ENCODE results near the gene VGF. TPM values are rescaled to one million over a fixed set of nuclear protein-coding genes. Genes with fewer than 3 reads are reported as not detected.
"Not testable (repeated sequence)": the region's sequence is repeated elsewhere in the genome, so short reads cannot be mapped to it uniquely, and the experiment has no call there.

The VGF gene
- total RNA-seq, 1 experiment from 2014 or later, result 11.2 TPM

DNA sequence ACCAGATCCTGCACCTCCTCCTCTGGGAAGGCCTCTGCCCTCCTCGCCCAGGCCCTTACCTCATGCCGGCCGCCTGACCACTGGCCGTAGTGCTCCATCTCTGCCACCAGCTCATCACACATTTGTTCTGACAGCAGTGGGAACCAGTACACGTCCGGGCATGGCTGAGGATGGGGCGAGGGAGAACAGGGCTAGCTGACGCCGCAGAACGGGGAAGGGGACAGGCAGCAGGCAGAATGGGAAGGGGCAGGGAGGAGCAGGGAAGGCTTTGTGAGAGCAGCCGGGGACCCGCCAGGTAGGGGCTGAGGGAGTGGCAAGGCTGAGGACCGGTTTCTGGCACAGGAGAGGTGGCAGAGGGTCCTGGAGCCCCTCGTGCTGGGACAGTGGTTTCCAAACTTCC lies 43.4 kb upstream of the VGF start:
- intact Hi-C loops (cut with micrococcal nuclease), result no loop called here
- CTCF ChIA-PET, result interaction anchor here (0.6 to 1.1 kb wide), 4 partner anchors 40 to 155 kb away, joined by 3 to 4 read pairs (median 3); no protein-coding TSS in a partner anchor
- POLR2A ChIA-PET, result interaction anchor here (0.6 kb wide), 1 partner anchor 1102 kb away, joined by 3 read pairs; no protein-coding TSS in a partner anchor
- no TSS peak for BruUV-seq (replicated peaks)
- TF ChIP-seq, protein P1, sequence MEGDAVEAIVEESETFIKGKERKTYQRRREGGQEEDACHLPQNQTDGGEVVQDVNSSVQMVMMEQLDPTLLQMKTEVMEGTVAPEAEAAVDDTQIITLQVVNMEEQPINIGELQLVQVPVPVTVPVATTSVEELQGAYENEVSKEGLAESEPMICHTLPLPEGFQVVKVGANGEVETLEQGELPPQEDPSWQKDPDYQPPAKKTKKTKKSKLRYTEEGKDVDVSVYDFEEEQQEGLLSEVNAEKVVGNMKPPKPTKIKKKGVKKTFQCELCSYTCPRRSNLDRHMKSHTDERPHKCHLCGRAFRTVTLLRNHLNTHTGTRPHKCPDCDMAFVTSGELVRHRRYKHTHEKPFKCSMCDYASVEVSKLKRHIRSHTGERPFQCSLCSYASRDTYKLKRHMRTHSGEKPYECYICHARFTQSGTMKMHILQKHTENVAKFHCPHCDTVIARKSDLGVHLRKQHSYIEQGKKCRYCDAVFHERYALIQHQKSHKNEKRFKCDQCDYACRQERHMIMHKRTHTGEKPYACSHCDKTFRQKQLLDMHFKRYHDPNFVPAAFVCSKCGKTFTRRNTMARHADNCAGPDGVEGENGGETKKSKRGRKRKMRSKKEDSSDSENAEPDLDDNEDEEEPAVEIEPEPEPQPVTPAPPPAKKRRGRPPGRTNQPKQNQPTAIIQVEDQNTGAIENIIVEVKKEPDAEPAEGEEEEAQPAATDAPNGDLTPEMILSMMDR (IDR thresholded peaks at IDR 0.05; ENCODE audit: unreplicated experiment), result no peak
- H3K4me3 Mint-ChIP-seq (ENCODE audit: unreplicated experiment), result no peak overlapping the region
- no peak overlapping the region for H3K27ac Mint-ChIP-seq (ENCODE audit: low read depth, unreplicated experiment)
- H3K9me3 Mint-ChIP-seq (ENCODE audit: unreplicated experiment), result no peaks in the 10 kb centered on the region
- no peak for DNase-seq (ENCODE audit: unreplicated experiment)
- peaks cover 57% of the 10 kb centered on the region for H3K36me3 Mint-ChIP-seq (ENCODE audit: insufficient read depth, unreplicated experiment)
- no peaks in the 10 kb centered on the region for H3K4me1 Mint-ChIP-seq (ENCODE audit: insufficient read depth, unreplicated experiment)
- no peaks in the 10 kb centered on the region for H3K27me3 Mint-ChIP-seq (ENCODE audit: insufficient read depth, unreplicated experiment)

DNA sequence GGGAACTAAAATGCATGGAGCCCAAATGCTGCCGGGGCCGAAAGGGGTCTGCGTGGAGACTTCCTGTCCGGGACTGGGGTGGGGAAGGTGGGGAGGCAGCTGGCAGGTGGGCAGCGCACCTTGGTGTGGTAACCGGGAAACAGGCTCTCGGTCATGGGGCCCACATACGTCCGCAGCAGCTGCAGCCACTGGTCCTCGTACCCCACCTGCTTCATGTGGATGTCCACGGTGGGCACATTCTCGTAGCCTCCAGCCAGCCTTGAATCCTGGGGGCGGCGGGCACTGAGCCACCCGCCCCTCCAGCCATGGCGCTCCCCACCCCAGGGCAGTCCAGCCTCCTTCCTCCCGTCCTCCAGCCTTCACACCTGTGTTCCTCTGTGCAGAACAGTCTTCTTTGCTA lies 42.1 kb upstream of the VGF start:
- Mint-ChIP-seq H3K36me3 (ENCODE audit: insufficient read depth, unreplicated experiment) (peaks cover 44% of the 10 kb centered on the region), H3K27me3 (ENCODE audit: insufficient read depth, unreplicated experiment) (no peaks in the 10 kb centered on the region), H3K9me3 (ENCODE audit: unreplicated experiment) (no peaks in the 10 kb centered on the region), H3K27ac (ENCODE audit: low read depth, unreplicated experiment) (no peak overlapping the region), H3K4me3 (ENCODE audit: unreplicated experiment) (no peak overlapping the region), H3K4me1 (ENCODE audit: insufficient read depth, unreplicated experiment) (no peaks in the 10 kb centered on the region)
- POLR2A ChIA-PET, result no interaction called here
- DNase-seq (ENCODE audit: unreplicated experiment), result no peak
- intact Hi-C loops (cut with micrococcal nuclease), result no loop called here
- TF ChIP-seq, protein P1 (IDR thresholded peaks at IDR 0.05; ENCODE audit: unreplicated experiment), result no peak
- CTCF ChIA-PET, result interaction anchor here (0.6 kb wide), 1 partner anchor 19 kb away, joined by 3 read pairs; no protein-coding TSS in a partner anchor
- no TSS peak for BruUV-seq (replicated peaks)

- peaks cover 38% of the 10 kb centered on the region for H3K36me3 Mint-ChIP-seq (ENCODE audit: insufficient read depth, unreplicated experiment)
- TF ChIP-seq, protein P1 (IDR thresholded peaks at IDR 0.05; ENCODE audit: unreplicated experiment), result no peak
These were observed 41.3 kb upstream of the VGF start for GRCh38 chr7:101206665-101207042.

GRCh38 chr7:101205901-101206664 lies 40.7 kb upstream of the VGF start:
- POLR2A ChIA-PET, result interaction anchor here (0.6 to 1.3 kb wide), 2 partner anchors 10 to 331 kb away, joined by 3 read pairs; partner anchors contain the start of gene SRRT
- H3K27ac Mint-ChIP-seq (ENCODE audit: low read depth, unreplicated experiment), result no peak overlapping the region
- no peaks in the 10 kb centered on the region for H3K9me3 Mint-ChIP-seq (ENCODE audit: unreplicated experiment)
- H3K4me3 Mint-ChIP-seq (ENCODE audit: unreplicated experiment), result no peak overlapping the region
- no TSS peak for BruUV-seq (replicated peaks)
- TF ChIP-seq, protein P1 (IDR thresholded peaks at IDR 0.05; ENCODE audit: unreplicated experiment), result no peak
- CTCF ChIA-PET, result interaction anchor here (1.0 kb wide), 1 partner anchor 12 kb away, joined by 3 read pairs; the partner anchor contains the start of genes PLOD3 and ZNHIT1
- H3K27me3 Mint-ChIP-seq (ENCODE audit: insufficient read depth, unreplicated experiment), result peaks cover 2% of the 10 kb centered on the region
- peaks cover 38% of the 10 kb centered on the region for H3K36me3 Mint-ChIP-seq (ENCODE audit: insufficient read depth, unreplicated experiment)
- intact Hi-C loops (cut with micrococcal nuclease), result no loop called here
- H3K4me1 Mint-ChIP-seq (ENCODE audit: insufficient read depth, unreplicated experiment), result no peaks in the 10 kb centered on the region
- DNase-seq (ENCODE audit: unreplicated experiment), result no peak

More at GRCh38 chr7:101206665-101207042, 41.3 kb upstream of the VGF start:
- H3K27ac Mint-ChIP-seq (ENCODE audit: low read depth, unreplicated experiment), result no peak overlapping the region
- intact Hi-C loops (cut with micrococcal nuclease), result no loop called here
- ChIA-PET CTCF (no interaction called here), POLR2A (interaction anchor here (0.6 to 1.3 kb wide), 2 partner anchors 10 to 332 kb away, joined by 3 read pairs; partner anchors contain the start of gene SRRT)
- no peak for DNase-seq (ENCODE audit: unreplicated experiment)
- no TSS peak for BruUV-seq (replicated peaks)
- H3K9me3 Mint-ChIP-seq (ENCODE audit: unreplicated experiment), result no peaks in the 10 kb centered on the region
- no peaks in the 10 kb centered on the region for H3K27me3 Mint-ChIP-seq (ENCODE audit: insufficient read depth, unreplicated experiment)
- H3K4me1 Mint-ChIP-seq (ENCODE audit: insufficient read depth, unreplicated experiment), result no peaks in the 10 kb centered on the region
- H3K4me3 Mint-ChIP-seq (ENCODE audit: unreplicated experiment), result no peak overlapping the region

DNA sequence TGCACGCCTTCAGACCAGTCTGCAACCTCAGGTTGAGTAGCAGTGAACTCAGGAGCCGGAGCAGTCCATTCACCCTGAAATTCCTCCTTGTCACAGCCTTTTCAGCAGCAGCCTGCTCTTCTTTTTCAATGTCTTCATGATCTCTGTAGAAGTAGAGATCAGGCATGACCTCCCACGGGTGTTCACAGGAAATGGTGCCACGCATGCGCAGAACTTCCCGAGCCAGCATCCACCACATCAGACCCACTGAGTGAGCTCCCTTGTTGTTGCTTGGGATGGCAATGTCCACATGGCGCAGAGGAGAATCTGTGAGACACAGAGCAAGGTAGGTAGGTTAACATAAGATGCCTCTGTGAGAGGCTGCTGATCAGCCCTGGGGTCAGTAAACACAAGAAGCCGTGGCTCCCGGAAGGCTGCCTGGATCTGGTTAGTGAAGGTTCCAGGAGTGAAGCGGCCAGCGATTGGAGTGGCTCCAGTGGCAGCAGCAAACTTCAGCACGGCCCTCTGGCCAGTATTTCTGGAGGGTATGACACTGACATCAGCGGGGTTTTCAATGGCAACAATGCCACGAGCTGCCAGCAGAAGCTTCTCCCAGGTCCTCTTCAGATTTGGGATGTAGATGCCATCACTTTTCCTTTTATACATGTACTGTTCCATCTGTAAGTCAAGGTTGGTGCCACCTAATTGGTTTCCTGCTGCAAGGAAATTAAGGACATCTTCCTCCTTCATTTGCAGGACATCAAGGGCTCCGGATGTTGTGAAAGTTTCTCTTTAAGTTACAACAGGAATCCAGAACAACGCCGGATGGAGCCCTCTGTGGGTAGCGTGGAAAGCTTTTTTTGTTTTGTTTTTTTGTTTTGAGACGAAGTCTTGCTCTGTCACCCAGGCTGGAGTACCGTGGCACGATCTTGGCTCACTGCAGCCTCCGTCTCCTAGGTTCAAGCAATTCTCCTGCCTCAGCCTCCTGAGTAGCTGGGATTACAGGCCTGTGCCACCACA lies 38.7 kb upstream of the VGF start:
- H3K27ac Mint-ChIP-seq (ENCODE audit: low read depth, unreplicated experiment); H3K9me3 Mint-ChIP-seq (ENCODE audit: unreplicated experiment); intact Hi-C loops (cut with micrococcal nuclease); H3K4me3 Mint-ChIP-seq (ENCODE audit: unreplicated experiment); BruUV-seq (replicated peaks); H3K4me1 Mint-ChIP-seq (ENCODE audit: insufficient read depth, unreplicated experiment): not testable (repeated sequence)
- Mint-ChIP-seq H3K27me3 (ENCODE audit: insufficient read depth, unreplicated experiment) (peaks cover 12% of the 10 kb centered on the region), H3K36me3 (ENCODE audit: insufficient read depth, unreplicated experiment) (peaks cover 24% of the 10 kb centered on the region)
- DNase-seq (ENCODE audit: unreplicated experiment), result peak; percentile 21
- CTCF ChIA-PET, result interaction anchor here (0.6 to 3.5 kb wide), 4 partner anchors 11 to 60 kb away, joined by 3 to 22 read pairs (median 4); no protein-coding TSS in a partner anchor
- POLR2A ChIA-PET, result interaction anchor here (0.7 kb wide), 1 partner anchor 11 kb away, joined by 3 read pairs; no protein-coding TSS in a partner anchor
